Panc1 (cell line): ENCODE measurements around the gene C3orf85. TPM values are rescaled to one million over a fixed set of nuclear protein-coding genes. Genes with fewer than 3 reads are reported as not detected.

Experiments used
- ATAC-seq: fragments of 200-7000 bp; cut with Tn5 transposase; 2 replicates; pipeline ENCODE4 v1.9.1; 2020; ENCODE audit warnings: mild to moderate bottlenecking, moderate library complexity
- BruUV-seq: library from RNA; stranded (reverse); fragments of 400-500 nt; replicated peaks from 2 replicates; lab custom pipeline; 2021; lab: Mats Ljungman, UMichigan
- CTCF ChIA-PET: fragments of 300-600 bp; sonication (Branson Sonifier 250); formaldehyde crosslinking; loops from one replicate; lab custom pipeline; 2022; ENCODE audit warnings: antibody characterized with exemption; lab: Charles Lee
- POLR2A ChIA-PET: fragments of 300-600 bp; sonication (Branson Sonifier 250); formaldehyde crosslinking; loops from one replicate; lab custom pipeline; 2022; ENCODE audit warnings: antibody characterized with exemption; lab: Charles Lee
- DNase-seq: peaks from one replicate; pipeline ENCODE4 v3.0.0-alpha.2; 2010; ENCODE audit warnings: low read depth, low spot score
- H3K27ac ChIP-seq: 2 replicates; pipeline ENCODE4 v1.5.1; 2011; ENCODE audit warnings: mild to moderate bottlenecking, low read length, inconsistent platforms
- H3K27me3 ChIP-seq: fragments of 200-500 bp; sonication (Bioruptor generic); 2 replicates; pipeline ENCODE4 v1.6.0; 2014; ENCODE audit warnings: low read length, inconsistent platforms; ENCODE audit not compliant: control insufficient read depth, insufficient read depth
- H3K36me3 ChIP-seq: fragments of 200-500 bp; sonication (Bioruptor generic); 2 replicates; pipeline ENCODE4 v1.5.1; 2014; ENCODE audit warnings: inconsistent platforms, mild to moderate bottlenecking, low read length, moderate library complexity; ENCODE audit not compliant: control insufficient read depth, insufficient read depth
- H3K4me1 ChIP-seq: 2 replicates; pipeline ENCODE4 v1.5.1; 2011; ENCODE audit warnings: inconsistent platforms, mild to moderate bottlenecking, low read length, moderate library complexity; ENCODE audit not compliant: control insufficient read depth, insufficient read depth
- H3K4me3 ChIP-seq, 2 experiments: 2 replicates each; pipeline ENCODE4 v1.5.1; 2011 to 2012; ENCODE audit warnings: low read depth in 2 of 2, low read length in 2 of 2, mild to moderate bottlenecking in 2 of 2, inconsistent platforms in 1 of 2, moderate library complexity in 1 of 2
- H3K9me3 ChIP-seq: fragments of 200-500 bp; sonication (Bioruptor generic); 2 replicates; pipeline ENCODE4 v1.5.1; 2014; ENCODE audit warnings: low read depth, mild to moderate bottlenecking, inconsistent platforms, low read length, moderate library complexity; ENCODE audit not compliant: control insufficient read depth, insufficient read depth
- POLR2AphosphoS5 ChIP-seq: IDR thresholded peaks from 2 replicates; pipeline ENCODE4 v1.6.1; 2012; ENCODE audit warnings: mild to moderate bottlenecking, low read depth, low read length, moderate library complexity
- SIN3A ChIP-seq: IDR thresholded peaks from 2 replicates; pipeline ENCODE4 v1.6.1; 2012; ENCODE audit warnings: low read depth, mild to moderate bottlenecking, low read length, moderate library complexity, borderline replicate concordance; ENCODE audit not compliant: insufficient read depth
- TCF7L2 ChIP-seq: IDR thresholded peaks from 2 replicates; pipeline ENCODE4 v1.6.1; 2011; ENCODE audit warnings: mild to moderate bottlenecking, low read depth, low read length, inconsistent platforms
- in situ Hi-C: cut with HindIII; loops from 2 replicates; pipeline ENCODE4 v1.10.0; 2016; ENCODE audit warnings: low sequenced_read_pairs, low pct_unique_long_range_greater_than_20kb
- intact Hi-C: fragments of 100-400 bp; cut with micrococcal nuclease; formaldehyde crosslinking; loops from one replicate; pipeline ENCODE4 v1.10.0; 2022; ENCODE audit not compliant: unreplicated experiment
- total RNA-seq: library from RNA; stranded (reverse); gene quantifications from one replicate; pipeline ENCODE4 v1.2.1, GENCODE V29; 2021; ENCODE audit not compliant: unreplicated experiment
- TF ChIP-seq, protein P1 (sequence below), 2 experiments: IDR thresholded peaks; 2 replicates each; pipeline ENCODE4 v1.6.1; 2011 to 2012; ENCODE audit warnings: low read depth in 2 of 2, control low read depth in 1 of 2, low read length in 1 of 2, mild to moderate bottlenecking in 1 of 2, moderate library complexity in 1 of 2; ENCODE audit not compliant: insufficient read depth in 1 of 2
- TF ChIP-seq, protein P2 (sequence below): fragments of 450-650 bp; IDR thresholded peaks from 2 replicates; pipeline ENCODE4 v1.5.1; 2017; ENCODE audit warnings: mild to moderate bottlenecking

Gene C3orf85
- total RNA-seq, 1 experiment from 2014 or later, result not detected

DNA sequence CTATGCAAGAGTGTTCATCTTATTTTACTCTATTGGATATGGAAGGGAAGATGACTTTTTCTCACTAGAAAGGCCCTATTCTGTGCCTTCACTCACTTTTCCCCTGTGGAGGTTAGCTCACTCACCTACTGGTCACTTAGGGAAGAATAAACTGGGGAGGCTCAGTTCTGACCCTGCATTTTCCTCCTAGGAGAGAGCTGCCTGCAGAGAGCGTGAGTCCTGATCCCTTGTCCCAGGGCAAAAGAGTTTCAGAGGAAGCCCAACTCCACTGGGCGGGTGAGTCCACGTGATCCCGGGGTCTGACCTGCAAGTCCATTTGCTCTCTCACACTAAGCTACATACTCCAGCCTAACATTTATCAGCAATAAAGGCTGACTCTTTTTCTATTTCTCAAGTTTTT is 26.9 kb upstream of the C3orf85 start:
- Histone ChIP-seq H3K36me3 (no peaks in the 10 kb centered on the region), H3K27ac (no peak overlapping the region), H3K9me3 (no peaks in the 10 kb centered on the region), H3K27me3 (no peaks in the 10 kb centered on the region; the same call in 1 of the 2 replicates), H3K4me3 (no peak overlapping the region), H3K4me1 (no peaks in the 10 kb centered on the region)
- DNase-seq, result no peak
- ChIA-PET POLR2A (no interaction called here), CTCF (interaction anchor here (0.5 kb wide), 1 partner anchor 13 kb away, joined by 6 read pairs; no protein-coding TSS in a partner anchor)
- TF ChIP-seq POLR2AphosphoS5 (no peak), SIN3A (no peak), TCF7L2 (no peak)
- TF ChIP-seq, protein P1, sequence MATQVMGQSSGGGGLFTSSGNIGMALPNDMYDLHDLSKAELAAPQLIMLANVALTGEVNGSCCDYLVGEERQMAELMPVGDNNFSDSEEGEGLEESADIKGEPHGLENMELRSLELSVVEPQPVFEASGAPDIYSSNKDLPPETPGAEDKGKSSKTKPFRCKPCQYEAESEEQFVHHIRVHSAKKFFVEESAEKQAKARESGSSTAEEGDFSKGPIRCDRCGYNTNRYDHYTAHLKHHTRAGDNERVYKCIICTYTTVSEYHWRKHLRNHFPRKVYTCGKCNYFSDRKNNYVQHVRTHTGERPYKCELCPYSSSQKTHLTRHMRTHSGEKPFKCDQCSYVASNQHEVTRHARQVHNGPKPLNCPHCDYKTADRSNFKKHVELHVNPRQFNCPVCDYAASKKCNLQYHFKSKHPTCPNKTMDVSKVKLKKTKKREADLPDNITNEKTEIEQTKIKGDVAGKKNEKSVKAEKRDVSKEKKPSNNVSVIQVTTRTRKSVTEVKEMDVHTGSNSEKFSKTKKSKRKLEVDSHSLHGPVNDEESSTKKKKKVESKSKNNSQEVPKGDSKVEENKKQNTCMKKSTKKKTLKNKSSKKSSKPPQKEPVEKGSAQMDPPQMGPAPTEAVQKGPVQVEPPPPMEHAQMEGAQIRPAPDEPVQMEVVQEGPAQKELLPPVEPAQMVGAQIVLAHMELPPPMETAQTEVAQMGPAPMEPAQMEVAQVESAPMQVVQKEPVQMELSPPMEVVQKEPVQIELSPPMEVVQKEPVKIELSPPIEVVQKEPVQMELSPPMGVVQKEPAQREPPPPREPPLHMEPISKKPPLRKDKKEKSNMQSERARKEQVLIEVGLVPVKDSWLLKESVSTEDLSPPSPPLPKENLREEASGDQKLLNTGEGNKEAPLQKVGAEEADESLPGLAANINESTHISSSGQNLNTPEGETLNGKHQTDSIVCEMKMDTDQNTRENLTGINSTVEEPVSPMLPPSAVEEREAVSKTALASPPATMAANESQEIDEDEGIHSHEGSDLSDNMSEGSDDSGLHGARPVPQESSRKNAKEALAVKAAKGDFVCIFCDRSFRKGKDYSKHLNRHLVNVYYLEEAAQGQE (IDR thresholded peaks at IDR 0.05; ENCODE audit: insufficient read depth in 1 of 2, low read depth in 2 of 2, low read length in 1 of 2), result no peak
- TF ChIP-seq, protein P2, sequence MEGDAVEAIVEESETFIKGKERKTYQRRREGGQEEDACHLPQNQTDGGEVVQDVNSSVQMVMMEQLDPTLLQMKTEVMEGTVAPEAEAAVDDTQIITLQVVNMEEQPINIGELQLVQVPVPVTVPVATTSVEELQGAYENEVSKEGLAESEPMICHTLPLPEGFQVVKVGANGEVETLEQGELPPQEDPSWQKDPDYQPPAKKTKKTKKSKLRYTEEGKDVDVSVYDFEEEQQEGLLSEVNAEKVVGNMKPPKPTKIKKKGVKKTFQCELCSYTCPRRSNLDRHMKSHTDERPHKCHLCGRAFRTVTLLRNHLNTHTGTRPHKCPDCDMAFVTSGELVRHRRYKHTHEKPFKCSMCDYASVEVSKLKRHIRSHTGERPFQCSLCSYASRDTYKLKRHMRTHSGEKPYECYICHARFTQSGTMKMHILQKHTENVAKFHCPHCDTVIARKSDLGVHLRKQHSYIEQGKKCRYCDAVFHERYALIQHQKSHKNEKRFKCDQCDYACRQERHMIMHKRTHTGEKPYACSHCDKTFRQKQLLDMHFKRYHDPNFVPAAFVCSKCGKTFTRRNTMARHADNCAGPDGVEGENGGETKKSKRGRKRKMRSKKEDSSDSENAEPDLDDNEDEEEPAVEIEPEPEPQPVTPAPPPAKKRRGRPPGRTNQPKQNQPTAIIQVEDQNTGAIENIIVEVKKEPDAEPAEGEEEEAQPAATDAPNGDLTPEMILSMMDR, result no peak
- intact Hi-C loops (no loop called here), in situ Hi-C loops (no loop called here)
- no TSS peak for BruUV-seq
- no peak for ATAC-seq

DNA sequence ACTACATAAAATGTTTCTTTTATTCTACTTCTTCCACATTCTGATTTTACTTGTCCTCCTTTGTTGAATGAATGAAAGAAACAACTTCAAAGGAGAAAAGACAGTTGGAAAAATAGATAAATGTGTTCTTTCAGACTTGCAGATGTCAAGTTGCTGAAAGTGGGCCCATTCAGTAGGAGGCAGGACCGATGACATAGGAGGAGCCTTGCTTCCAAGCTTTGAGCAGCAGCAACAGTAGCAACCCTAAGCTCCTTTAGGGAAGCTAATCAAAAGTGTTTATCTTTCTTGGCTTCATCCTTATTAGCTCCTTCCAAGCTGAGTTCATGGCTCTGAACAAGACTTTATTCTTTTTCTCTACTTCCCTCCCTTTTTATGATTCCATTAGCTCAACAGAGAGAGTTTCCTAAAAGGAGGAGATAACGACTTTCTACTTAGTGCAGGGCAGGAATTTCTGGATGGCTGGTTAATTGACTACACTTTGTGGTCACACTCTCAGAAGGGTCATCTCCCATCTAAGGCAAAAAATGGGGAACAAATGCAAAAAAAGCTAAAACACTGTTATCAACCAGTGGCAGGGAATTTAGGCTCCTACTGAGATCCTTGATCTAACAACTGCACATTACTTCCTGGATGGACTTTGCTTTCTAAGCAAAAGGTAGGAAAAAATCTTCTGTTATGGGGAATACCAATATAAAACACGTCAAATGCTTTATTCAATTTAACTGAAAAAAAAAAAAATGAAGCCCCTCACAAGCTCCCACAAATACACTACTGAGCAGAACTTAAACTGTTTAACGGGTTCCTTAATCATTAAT is 23.4 kb upstream of the C3orf85 start:
- Histone ChIP-seq H3K27me3 (no peaks in the 10 kb centered on the region; the same call in 1 of the 2 replicates), H3K4me3 (no peak overlapping the region), H3K4me1 (no peaks in the 10 kb centered on the region), H3K36me3 (no peaks in the 10 kb centered on the region), H3K9me3 (no peaks in the 10 kb centered on the region), H3K27ac (no peak overlapping the region)
- no peak for DNase-seq
- BruUV-seq, result no TSS peak
- in situ Hi-C loops (no loop called here), intact Hi-C loops (no loop called here)
- TF ChIP-seq TCF7L2, result no peak
- no peak for TF ChIP-seq POLR2AphosphoS5
- TF ChIP-seq, protein P2, result no peak
- no peak for TF ChIP-seq SIN3A
- TF ChIP-seq, protein P1 (IDR thresholded peaks at IDR 0.05; ENCODE audit: insufficient read depth in 1 of 2, low read depth in 2 of 2, low read length in 1 of 2), result no peak
- ChIA-PET POLR2A (no interaction called here), CTCF (no interaction called here)
- no peak for ATAC-seq
